Peyer's patch (tissue), 4 donors: Measurements from ENCODE around the gene STAP1.

Experiments used
- POLR2A ChIP-seq, 2 donors: fragments of 450-650 bp; IDR thresholded peaks; one replicate each; pipeline ENCODE4 v1.5.1; 2017; ENCODE audit warnings: antibody characterized with exemption in 2 of 2, mild to moderate bottlenecking in 2 of 2, moderate library complexity in 2 of 2
- TF ChIP-seq, protein P1 (sequence below), 6 experiments: fragments of 450-650 bp in 4 of 6; fragments of 200-600 bp in 2 of 6; sonication (generic) in 1 of 6; IDR thresholded peaks; one replicate each; pipeline ENCODE4 v1.5.1; 2017 to 2019; ENCODE audit warnings: antibody characterized with exemption in 6 of 6, mild to moderate bottlenecking in 3 of 6, moderate library complexity in 1 of 6

DNA sequence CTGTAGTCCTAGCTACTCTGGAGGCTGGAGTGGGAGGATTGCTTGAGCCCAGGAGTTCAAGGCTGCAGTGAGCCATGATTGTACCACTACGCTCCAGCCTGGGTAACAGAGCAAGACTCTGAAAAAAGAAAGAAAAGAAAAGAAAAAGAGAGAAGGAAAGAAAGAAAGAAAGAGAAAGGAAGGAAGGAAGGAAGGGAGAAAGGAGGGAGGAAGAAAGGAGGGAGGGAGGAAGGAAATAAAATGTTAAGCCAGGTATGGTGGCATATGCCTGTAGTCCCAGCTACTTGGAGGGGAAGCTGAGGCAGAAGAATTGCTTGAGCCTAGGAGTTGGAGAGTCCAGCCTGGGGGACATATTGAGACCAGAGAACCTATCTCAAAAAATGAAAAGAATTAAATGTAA lies 12.0 kb downstream of the STAP1 start:
- TF ChIP-seq, protein P1, sequence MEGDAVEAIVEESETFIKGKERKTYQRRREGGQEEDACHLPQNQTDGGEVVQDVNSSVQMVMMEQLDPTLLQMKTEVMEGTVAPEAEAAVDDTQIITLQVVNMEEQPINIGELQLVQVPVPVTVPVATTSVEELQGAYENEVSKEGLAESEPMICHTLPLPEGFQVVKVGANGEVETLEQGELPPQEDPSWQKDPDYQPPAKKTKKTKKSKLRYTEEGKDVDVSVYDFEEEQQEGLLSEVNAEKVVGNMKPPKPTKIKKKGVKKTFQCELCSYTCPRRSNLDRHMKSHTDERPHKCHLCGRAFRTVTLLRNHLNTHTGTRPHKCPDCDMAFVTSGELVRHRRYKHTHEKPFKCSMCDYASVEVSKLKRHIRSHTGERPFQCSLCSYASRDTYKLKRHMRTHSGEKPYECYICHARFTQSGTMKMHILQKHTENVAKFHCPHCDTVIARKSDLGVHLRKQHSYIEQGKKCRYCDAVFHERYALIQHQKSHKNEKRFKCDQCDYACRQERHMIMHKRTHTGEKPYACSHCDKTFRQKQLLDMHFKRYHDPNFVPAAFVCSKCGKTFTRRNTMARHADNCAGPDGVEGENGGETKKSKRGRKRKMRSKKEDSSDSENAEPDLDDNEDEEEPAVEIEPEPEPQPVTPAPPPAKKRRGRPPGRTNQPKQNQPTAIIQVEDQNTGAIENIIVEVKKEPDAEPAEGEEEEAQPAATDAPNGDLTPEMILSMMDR (IDR thresholded peaks at IDR 0.05) = no peak
- no peak for TF ChIP-seq POLR2A (IDR thresholded peaks at IDR 0.05)
